HepG2 (cell line): ENCODE results near the gene CACHD1. TPM values are rescaled to one million over a fixed set of nuclear protein-coding genes. Genes with fewer than 3 reads are reported as not detected.

Source experiments
- ATAC-seq: fragments of 200-7000 bp; cut with Tn5 transposase; 3 replicates; pipeline ENCODE4 v1.9.1; 2020; ENCODE audit warnings: mild to moderate bottlenecking, moderate library complexity
- BruUV-seq: library from RNA; stranded (reverse); fragments of 400-500 nt; replicated peaks from 2 replicates; lab custom pipeline; 2021; lab: Mats Ljungman, UMichigan
- CTCF ChIA-PET: fragments of 300-600 bp; formaldehyde crosslinking; extraction: SDS; loops from one replicate; lab custom pipeline; 2021; ENCODE audit warnings: low total read pairs, inconsistent platforms, low intra/inter-chr PET ratio; lab: Yijun Ruan, JAX
- POLR2A ChIA-PET: fragments of 350-600 bp; sonication (Branson Sonifier 250); formaldehyde crosslinking; loops from one replicate; lab custom pipeline; 2020; ENCODE audit warnings: antibody characterized with exemption, inconsistent platforms; lab: Yijun Ruan, JAX
- DNase-seq: peaks from one replicate; pipeline ENCODE4 v3.0.0-alpha.2; 2015; ENCODE audit warnings: low spot score
- FAIRE-seq: peaks from 3 replicates; lab custom pipeline; 2011; peaks lifted over from hg19 to GRCh38; lab: Jason Lieb, UNC
- H2AFZ ChIP-seq: one replicate; pipeline ENCODE4 v1.6.1; 2011; ENCODE audit warnings: low read length, inconsistent platforms
- H3K27ac ChIP-seq: fragments of 300-600 bp; 3 replicates; pipeline ENCODE4 v1.8.0; 2011; ENCODE audit warnings: mixed run types, mild to moderate bottlenecking, mixed read lengths, low read length, inconsistent platforms; ENCODE audit not compliant: insufficient read depth; ENCODE audit errors: extremely low read length
- H3K27me3 ChIP-seq, 2 experiments: fragments of 200-600 bp in 1 of 2; 2 replicates in 1 of 2; 3 replicates in 1 of 2; pipeline versions ENCODE4 v1.6.0 to v1.8.0; 2011; ENCODE audit warnings: low read length in 2 of 2, mild to moderate bottlenecking in 2 of 2, moderate library complexity in 2 of 2, inconsistent platforms in 1 of 2; ENCODE audit not compliant: insufficient read depth in 2 of 2, control insufficient read depth in 1 of 2
- H3K36me3 ChIP-seq, 2 experiments: fragments of 200-600 bp in 1 of 2; replicated peaks in 1 of 2; 2 replicates in 1 of 2; 3 replicates in 1 of 2; pipeline versions ENCODE4 v1.5.1 to v1.8.0; 2011; ENCODE audit warnings: low read length in 2 of 2, inconsistent platforms in 1 of 2; ENCODE audit not compliant: insufficient read depth in 2 of 2, control insufficient read depth in 1 of 2
- H3K4me1 ChIP-seq: 2 replicates; pipeline ENCODE4 v1.5.1; 2012; ENCODE audit warnings: low read length, inconsistent platforms; ENCODE audit not compliant: insufficient read depth
- H3K4me2 ChIP-seq: 2 replicates; pipeline ENCODE4 v1.6.0; 2011; ENCODE audit warnings: low read depth, low read length, inconsistent platforms
- H3K4me3 ChIP-seq, 3 experiments: fragments of 200-600 bp in 1 of 3; sonication (generic), shearing (Covaris generic) in 1 of 3; replicated peaks in 1 of 3; 2 replicates each; pipeline ENCODE4 v1.5.1; 2011 to 2016; ENCODE audit warnings: low read length in 3 of 3, inconsistent platforms in 2 of 3, low read depth in 2 of 3, mild to moderate bottlenecking in 2 of 3, control low read depth in 1 of 3, mixed read lengths in 1 of 3; ENCODE audit not compliant: insufficient read depth in 1 of 3
- H3K79me2 ChIP-seq: one replicate; pipeline ENCODE4 v1.6.1; 2011; ENCODE audit warnings: low read length, inconsistent platforms; ENCODE audit not compliant: insufficient read depth
- H3K9ac ChIP-seq: 2 replicates; pipeline ENCODE4 v1.6.0; 2011; ENCODE audit warnings: mild to moderate bottlenecking, low read depth, low read length, inconsistent platforms; ENCODE audit not compliant: insufficient read depth
- H3K9me3 ChIP-seq: 2 replicates; pipeline ENCODE4 v1.5.1; 2012; ENCODE audit warnings: mild to moderate bottlenecking, low read length
- H4K20me1 ChIP-seq: 2 replicates; pipeline ENCODE4 v1.6.0; 2011; ENCODE audit warnings: inconsistent platforms, mild to moderate bottlenecking, low read length, moderate library complexity; ENCODE audit not compliant: insufficient read depth
- ATF7 ChIP-seq, 2 experiments: fragments of 450-650 bp in 1 of 2; sonication (generic) in 1 of 2; formaldehyde crosslinking in 1 of 2; IDR thresholded peaks; 2 replicates each; pipeline versions ENCODE4 v1.4.0 to v1.6.1; 2016 to 2020; ENCODE audit warnings: antibody characterized with exemption in 1 of 2, mild to moderate bottlenecking in 1 of 2, missing genetic modification reagents in 1 of 2
- CREB1 ChIP-seq, 2 experiments: fragments of 450-650 bp in 1 of 2; IDR thresholded peaks; 2 replicates each; pipeline ENCODE4 v1.6.1; 2016 to 2017; ENCODE audit warnings: control low read depth in 1 of 2, mild to moderate bottlenecking in 1 of 2, missing compliant biosample characterization in 1 of 2, missing genetic modification characterization in 1 of 2
- DNMT3B ChIP-seq: conservative IDR thresholded peaks from 2 replicates; pipeline ENCODE4 v1.6.1; 2016; ENCODE audit warnings: missing biosample characterization, control low read depth
- KAT7 ChIP-seq: IDR thresholded peaks from 2 replicates; pipeline ENCODE4 v1.6.1; 2018; ENCODE audit warnings: borderline replicate concordance, missing compliant biosample characterization
- KDM4B ChIP-seq: sonication (generic); formaldehyde crosslinking; IDR thresholded peaks from 2 replicates; pipeline ENCODE4 v1.4.0; 2020; ENCODE audit warnings: missing genetic modification reagents
- PRPF4 ChIP-seq: fragments of 200-400 bp; formaldehyde crosslinking; IDR thresholded peaks from 2 replicates; pipeline ENCODE4 v1.6.1; 2016; ENCODE audit warnings: low read length, low read depth; ENCODE audit not compliant: poor library complexity, severe bottlenecking
- SRSF4 ChIP-seq: fragments of 200-400 bp; formaldehyde crosslinking; IDR thresholded peaks from one replicate; pipeline ENCODE4 v1.6.1; 2018; ENCODE audit warnings: mild to moderate bottlenecking, low read depth, low read length, moderate library complexity; ENCODE audit not compliant: poor library complexity, severe bottlenecking
- ZFP90 ChIP-seq: sonication (generic); formaldehyde crosslinking; IDR thresholded peaks from 2 replicates; pipeline ENCODE4 v1.8.0; 2022; ENCODE audit warnings: missing genetic modification reagents, mild to moderate bottlenecking, inconsistent platforms, borderline replicate concordance
- ZNF451 ChIP-seq: sonication (generic); formaldehyde crosslinking; IDR thresholded peaks from 2 replicates; pipeline ENCODE4 v1.5.0; 2020; ENCODE audit warnings: mild to moderate bottlenecking, missing genetic modification reagents
- ZSCAN31 ChIP-seq: sonication (generic); formaldehyde crosslinking; IDR thresholded peaks from 2 replicates; pipeline ENCODE4 v1.5.0; 2020; ENCODE audit warnings: low read depth, mild to moderate bottlenecking, missing genetic modification reagents
- WGBS: methylation state at CpG from one replicate; pipeline ENCODE4 v1.1.6; 2017; ENCODE audit warnings: low lambda C conversion rate; 5-methylcytosine and 5-hydroxymethylcytosine counted together
- in situ Hi-C: cut with HindIII; loops from 2 replicates; pipeline ENCODE4 v1.10.0; 2017; ENCODE audit warnings: low pct_unique_long_range_greater_than_20kb; ENCODE audit not compliant: extremely low pct_ligation_motif_present
- intact Hi-C: fragments of 100-400 bp; cut with micrococcal nuclease; formaldehyde crosslinking; loops from one replicate; pipeline ENCODE4 v1.10.0; 2022; ENCODE audit not compliant: unreplicated experiment
- polyA plus RNA-seq, 8 experiments: library from polyadenylated mRNA; depleted of rRNA in 3 of 8; stranded (reverse) in 7 of 8; unstranded in 1 of 8; fragments of >200 nt; fragmentation: Illumina TruSeq in 4 of 8; extraction: Trizol in 4 of 8; gene quantifications; 2 replicates each; pipeline versions ENCODE4 v1.2.1 to v1.2.3, GENCODE V29; 2011 to 2016; ENCODE audit warnings: low read depth in 4 of 8, missing spikeins in 1 of 8, mixed read lengths in 1 of 8; ENCODE audit not compliant: insufficient read depth in 1 of 8
- total RNA-seq, 5 experiments: library from RNA; depleted of rRNA; stranded (reverse); fragments of >200 nt; fragmentation: Illumina TruSeq; extraction: Trizol; gene quantifications; 2 replicates each; pipeline ENCODE4 v1.2.3, GENCODE V29; 2016; ENCODE audit warnings: low read depth in 1 of 5
- TF ChIP-seq, protein P1 (sequence below): sonication (generic); formaldehyde crosslinking; IDR thresholded peaks from 2 replicates; pipeline ENCODE4 v1.4.0; 2020; ENCODE audit warnings: missing genetic modification reagents, borderline replicate concordance
- TF ChIP-seq, protein P2 (sequence below): sonication (generic); formaldehyde crosslinking; IDR thresholded peaks from 2 replicates; pipeline ENCODE4 v1.5.0; 2020; ENCODE audit warnings: missing genetic modification reagents

The CACHD1 gene
- total and polyA plus RNA-seq, 2 of the 13 experiments (the other 11 are each of a cell fraction or from before 2014, with no cell fraction given) = 0.11 TPM; not detected in 1

DNA sequence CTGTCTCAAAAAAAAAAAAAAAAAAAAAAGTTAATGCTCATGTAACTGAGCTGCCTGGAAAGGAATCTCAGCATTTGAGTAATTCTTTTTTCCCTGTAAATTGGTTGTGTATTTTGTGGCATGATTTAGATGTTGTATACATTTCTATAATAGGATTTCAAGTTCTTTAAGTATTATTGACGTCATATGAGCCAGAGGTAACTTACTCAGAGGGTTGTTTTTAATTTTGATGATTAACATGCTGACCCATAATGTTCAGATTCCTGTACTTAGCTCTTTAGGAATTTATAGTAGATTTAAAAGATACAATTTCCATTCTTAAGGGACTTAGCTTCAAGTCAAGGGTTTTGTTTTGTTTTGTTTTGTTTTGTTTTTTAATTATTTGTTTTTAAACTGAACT is 120.4 kb downstream of the CACHD1 start:
- in situ Hi-C loops = no loop called here
- FAIRE-seq = no peak
- no peak overlapping the region for H2AFZ ChIP-seq
- H4K20me1 ChIP-seq = no peaks in the 10 kb centered on the region
- intact Hi-C loops = no loop called here
- TF ChIP-seq KDM4B (CRISPR knock-in tag) = no peak
- peak; percentile 31; the same call in 1 of the 2 replicates for TF ChIP-seq ATF7 (IDR thresholded peaks at IDR 0.05)
- no peak for TF ChIP-seq ATF7 (CRISPR knock-in tag; IDR thresholded peaks at IDR 0.05)
- peak; percentile 54 for TF ChIP-seq CREB1 (IDR thresholded peaks at IDR 0.05)
- TF ChIP-seq CREB1 (CRISPR knock-in tag; IDR thresholded peaks at IDR 0.05) = no peak
- TF ChIP-seq ZFP90 (CRISPR knock-in tag) = no peak
- no peak overlapping the region for H3K4me2 ChIP-seq
- H3K27ac ChIP-seq = no peak overlapping the region
- H3K9ac ChIP-seq = no peak overlapping the region
- H3K36me3 ChIP-seq = no peaks in the 10 kb centered on the region
- no TSS peak for BruUV-seq
- no peak for DNase-seq
- no peaks in the 10 kb centered on the region for H3K4me1 ChIP-seq
- POLR2A ChIA-PET = no interaction called here
- ATAC-seq = no peak
- H3K27me3 ChIP-seq = peaks cover 1 to 14% of the 10 kb centered on the region in 2 experiments; a peak in 3 of 5 replicates
- no peak overlapping the region for H3K4me3 ChIP-seq
- no peaks in the 10 kb centered on the region for H3K79me2 ChIP-seq
- 0% methylated on average over 1 of the region's 1 CpG for WGBS
- CTCF ChIA-PET = no interaction called here
- H3K9me3 ChIP-seq = no peaks in the 10 kb centered on the region

DNA sequence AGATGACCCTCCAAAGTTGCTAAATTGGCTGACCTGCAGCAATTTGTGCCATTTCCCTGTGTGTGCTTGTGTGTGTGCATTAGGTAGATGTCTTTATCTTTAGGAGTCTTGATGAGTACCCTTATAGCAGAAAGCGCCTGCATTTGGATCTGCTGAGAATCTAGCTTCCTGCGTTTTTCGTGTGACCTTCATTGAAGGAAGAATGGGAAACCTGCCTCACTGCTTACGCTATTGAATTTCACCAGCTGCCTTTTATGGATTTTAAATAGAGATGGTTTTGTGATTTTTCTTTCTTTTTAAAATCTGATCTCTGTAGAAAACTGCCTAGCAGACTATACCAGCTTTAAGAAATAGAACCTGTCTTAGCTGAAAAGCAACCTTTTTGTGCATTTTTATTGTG is 124.5 kb downstream of the CACHD1 start:
- POLR2A ChIA-PET = no interaction called here
- FAIRE-seq (no peak), DNase-seq (no peak), ATAC-seq (no peak)
- H3K27me3 ChIP-seq = peaks cover 3 to 38% of the 10 kb centered on the region in 2 experiments; a peak in 3 of 5 replicates
- no TSS peak for BruUV-seq
- no peak overlapping the region for H2AFZ ChIP-seq
- H4K20me1 ChIP-seq = no peaks in the 10 kb centered on the region
- H3K27ac ChIP-seq = no peak overlapping the region
- H3K36me3 ChIP-seq = no peaks in the 10 kb centered on the region
- no peak for TF ChIP-seq SRSF4
- TF ChIP-seq, protein P1, sequence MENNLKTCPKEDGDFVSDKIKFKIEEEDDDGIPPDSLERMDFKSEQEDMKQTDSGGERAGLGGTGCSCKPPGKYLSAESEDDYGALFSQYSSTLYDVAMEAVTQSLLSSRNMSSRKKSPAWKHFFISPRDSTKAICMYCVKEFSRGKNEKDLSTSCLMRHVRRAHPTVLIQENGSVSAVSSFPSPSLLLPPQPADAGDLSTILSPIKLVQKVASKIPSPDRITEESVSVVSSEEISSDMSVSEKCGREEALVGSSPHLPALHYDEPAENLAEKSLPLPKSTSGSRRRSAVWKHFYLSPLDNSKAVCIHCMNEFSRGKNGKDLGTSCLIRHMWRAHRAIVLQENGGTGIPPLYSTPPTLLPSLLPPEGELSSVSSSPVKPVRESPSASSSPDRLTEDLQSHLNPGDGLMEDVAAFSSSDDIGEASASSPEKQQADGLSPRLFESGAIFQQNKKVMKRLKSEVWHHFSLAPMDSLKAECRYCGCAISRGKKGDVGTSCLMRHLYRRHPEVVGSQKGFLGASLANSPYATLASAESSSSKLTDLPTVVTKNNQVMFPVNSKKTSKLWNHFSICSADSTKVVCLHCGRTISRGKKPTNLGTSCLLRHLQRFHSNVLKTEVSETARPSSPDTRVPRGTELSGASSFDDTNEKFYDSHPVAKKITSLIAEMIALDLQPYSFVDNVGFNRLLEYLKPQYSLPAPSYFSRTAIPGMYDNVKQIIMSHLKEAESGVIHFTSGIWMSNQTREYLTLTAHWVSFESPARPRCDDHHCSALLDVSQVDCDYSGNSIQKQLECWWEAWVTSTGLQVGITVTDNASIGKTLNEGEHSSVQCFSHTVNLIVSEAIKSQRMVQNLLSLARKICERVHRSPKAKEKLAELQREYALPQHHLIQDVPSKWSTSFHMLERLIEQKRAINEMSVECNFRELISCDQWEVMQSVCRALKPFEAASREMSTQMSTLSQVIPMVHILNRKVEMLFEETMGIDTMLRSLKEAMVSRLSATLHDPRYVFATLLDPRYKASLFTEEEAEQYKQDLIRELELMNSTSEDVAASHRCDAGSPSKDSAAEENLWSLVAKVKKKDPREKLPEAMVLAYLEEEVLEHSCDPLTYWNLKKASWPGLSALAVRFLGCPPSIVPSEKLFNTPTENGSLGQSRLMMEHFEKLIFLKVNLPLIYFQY (CRISPR knock-in tag) = no peak
- no peak for TF ChIP-seq DNMT3B (CRISPR knock-in tag)
- TF ChIP-seq PRPF4 = no peak
- TF ChIP-seq, protein P2, sequence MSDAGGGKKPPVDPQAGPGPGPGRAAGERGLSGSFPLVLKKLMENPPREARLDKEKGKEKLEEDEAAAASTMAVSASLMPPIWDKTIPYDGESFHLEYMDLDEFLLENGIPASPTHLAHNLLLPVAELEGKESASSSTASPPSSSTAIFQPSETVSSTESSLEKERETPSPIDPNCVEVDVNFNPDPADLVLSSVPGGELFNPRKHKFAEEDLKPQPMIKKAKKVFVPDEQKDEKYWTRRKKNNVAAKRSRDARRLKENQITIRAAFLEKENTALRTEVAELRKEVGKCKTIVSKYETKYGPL (CRISPR knock-in tag) = no peak
- TF ChIP-seq ZNF451 (CRISPR knock-in tag) = no peak
- no peak for TF ChIP-seq ZSCAN31 (CRISPR knock-in tag)
- no peak for TF ChIP-seq KAT7 (CRISPR knock-in tag)
- in situ Hi-C loops (no loop called here), intact Hi-C loops (no loop called here)
- H3K4me1 ChIP-seq = peaks cover 15% of the 10 kb centered on the region
- H3K79me2 ChIP-seq = no peaks in the 10 kb centered on the region
- no peak overlapping the region for H3K9ac ChIP-seq
- no peak overlapping the region for H3K4me2 ChIP-seq
- H3K9me3 ChIP-seq = no peaks in the 10 kb centered on the region
- H3K4me3 ChIP-seq = no peak overlapping the region
- CTCF ChIA-PET = no interaction called here
- WGBS = 88% methylated on average over 4 of the region's 4 CpGs
